Posterior cingulate gyrus (tissue), 11 donors: Measurements from ENCODE around the gene CAMKK2.
"Not testable (repeated sequence)": the region's sequence is repeated elsewhere in the genome, so short reads cannot be mapped to it uniquely, and the experiment has no call there.

Source experiments
- DNase-seq, 10 donors: peaks; one replicate each; pipeline versions ENCODE4 v3.0.0 to v3.0.0-alpha.2; 2020 to 2021; ENCODE audit warnings: mixed read lengths in 3 of 10
- intact Hi-C: fragments of 100-400 bp; cut with DNase I; formaldehyde crosslinking; loops from one replicate; pipeline ENCODE4 v1.15.1; 2023

CAMKK2 gene

GRCh38 chr12:121300083-121300819, 3.7 kb upstream of the CAMKK2 start:
- intact Hi-C loops = no loop called here
- no peak for DNase-seq

GRCh38 chr12:121299662-121300061, 3.2 kb upstream of the CAMKK2 start:
- no peak for DNase-seq
- intact Hi-C loops = no loop called here

GRCh38 chr12:121298411-121298810, 1.9 kb upstream of the CAMKK2 start:
- DNase-seq, intact Hi-C loops: not testable (repeated sequence)

GRCh38 chr12:121297435-121297991, 1.0 kb upstream of the CAMKK2 start:
- intact Hi-C loops = loop anchor here (2.0 kb wide), 1 partner anchor 55 kb away; the partner anchor contains the start of gene ANAPC5
- DNase-seq = peak in 2 of 10 donors; percentile 49 to 68

- DNase-seq = peak in 6 of 10 donors; percentile 21 to 87 (median 60)
- intact Hi-C loops = loop anchor here (2.0 kb wide), 1 partner anchor 57 kb away; the partner anchor contains the start of gene ANAPC5
These were observed 527 bp downstream of the CAMKK2 start for GRCh38 chr12:121295746-121296617.

GRCh38 chr12:121295116-121295745, 1.3 kb downstream of the CAMKK2 start:
- DNase-seq = no peak
- intact Hi-C loops = no loop called here

- no peak for DNase-seq
- intact Hi-C loops = no loop called here
These were observed 2.2 kb downstream of the CAMKK2 start for GRCh38 chr12:121294151-121294889.

GRCh38 chr12:121293603-121294002, 2.9 kb downstream of the CAMKK2 start:
- intact Hi-C loops = no loop called here
- DNase-seq = no peak

- no peak for DNase-seq
- intact Hi-C loops = no loop called here
These were observed 6.1 kb downstream of the CAMKK2 start for GRCh38 chr12:121290410-121290809.

- intact Hi-C loops = no loop called here
- DNase-seq = no peak
These were observed 6.5 kb downstream of the CAMKK2 start for GRCh38 chr12:121289962-121290361.

- intact Hi-C loops = no loop called here
- peak in 1 of 10 donors; percentile 64 for DNase-seq
These were observed 7.5 kb downstream of the CAMKK2 start for GRCh38 chr12:121288986-121289385.

- intact Hi-C loops = no loop called here
- peak in 2 of 10 donors; percentile 52 to 63 for DNase-seq
These were observed 8.2 kb downstream of the CAMKK2 start for GRCh38 chr12:121288158-121288845.

GRCh38 chr12:121287267-121287954, 9.1 kb downstream of the CAMKK2 start:
- peak in 1 of 10 donors; percentile 64 for DNase-seq
- intact Hi-C loops = no loop called here

- DNase-seq = peak in 1 of 10 donors; percentile 46
- intact Hi-C loops = no loop called here
These were observed 10.7 kb downstream of the CAMKK2 start for GRCh38 chr12:121285856-121286255.

GRCh38 chr12:121284551-121285390, 11.7 kb downstream of the CAMKK2 start:
- intact Hi-C loops = no loop called here

GRCh38 chr12:121283841-121284240, 12.7 kb downstream of the CAMKK2 start:
- peak in 2 of 10 donors; percentile 54 to 59 for DNase-seq
- intact Hi-C loops = no loop called here

More at GRCh38 chr12:121284551-121285390, 11.7 kb downstream of the CAMKK2 start:
- DNase-seq = peak in 2 of 10 donors; percentile 64 to 67

GRCh38 chr12:121283388-121283787, 13.1 kb downstream of the CAMKK2 start:
- intact Hi-C loops = no loop called here
- DNase-seq = peak in 2 of 10 donors; percentile 8 to 39

- intact Hi-C loops = not testable (repeated sequence)
- DNase-seq = peak in 2 of 10 donors; percentile 21 to 78
These were observed 13.6 kb downstream of the CAMKK2 start for GRCh38 chr12:121282910-121283309.
